ENCODE results near the gene TIMP4.

The TIMP4 gene

GRCh38 chr3:12158387-12159226 lies at the start of gene TIMP4:
TIMP4 (minus strand) TSS chr3:12158912; CDS start chr3:12158840, 72 bp downstream.
- DNase-seq (ENCODE audit: low read depth): peak; percentile 76

GRCh38 chr3:12205171-12205570 lies 46.5 kb upstream of the TIMP4 start:
- DNase-seq (ENCODE audit: low read depth): no peak

GRCh38 chr3:12201813-12202212 lies 43.1 kb upstream of the TIMP4 start:
- DNase-seq (ENCODE audit: low read depth): no peak

GRCh38 chr3:12198301-12198700 lies 39.6 kb upstream of the TIMP4 start:
- peak; percentile 60 for DNase-seq (ENCODE audit: low read depth)

- no peak for DNase-seq (ENCODE audit: low read depth)
These were observed 38.8 kb upstream of the TIMP4 start for GRCh38 chr3:12197475-12197874.

- DNase-seq (ENCODE audit: low read depth): no peak
These were observed 38.0 kb upstream of the TIMP4 start for GRCh38 chr3:12196684-12197083.

GRCh38 chr3:12195231-12195630 lies 36.5 kb upstream of the TIMP4 start:
- no peak for DNase-seq (ENCODE audit: low read depth)

- peak; percentile 85 for DNase-seq (ENCODE audit: low read depth)
These were observed 36.0 kb upstream of the TIMP4 start for GRCh38 chr3:12194669-12195161.

- DNase-seq (ENCODE audit: low read depth): peak; percentile 97
These were observed 35.5 kb upstream of the TIMP4 start for GRCh38 chr3:12194209-12194608.

- peak; percentile 99 for DNase-seq (ENCODE audit: low read depth)
These were observed 34.9 kb upstream of the TIMP4 start for GRCh38 chr3:12193485-12194165.

GRCh38 chr3:12192655-12193484 lies 34.2 kb upstream of the TIMP4 start:
- no peak for DNase-seq (ENCODE audit: low read depth)

- DNase-seq (ENCODE audit: low read depth): no peak
These were observed 33.5 kb upstream of the TIMP4 start for GRCh38 chr3:12192173-12192572.

- no peak for DNase-seq (ENCODE audit: low read depth)
These were observed 32.8 kb upstream of the TIMP4 start for GRCh38 chr3:12191559-12191958.

GRCh38 chr3:12190832-12191231 lies 32.1 kb upstream of the TIMP4 start:
- no peak for DNase-seq (ENCODE audit: low read depth)

- no peak for DNase-seq (ENCODE audit: low read depth)
These were observed 31.6 kb upstream of the TIMP4 start for GRCh38 chr3:12190221-12190807.

- no peak for DNase-seq (ENCODE audit: low read depth)
These were observed 30.1 kb upstream of the TIMP4 start for GRCh38 chr3:12188681-12189287.

- DNase-seq (ENCODE audit: low read depth): no peak
These were observed 29.6 kb upstream of the TIMP4 start for GRCh38 chr3:12188328-12188648.

GRCh38 chr3:12187448-12188327 lies 29.0 kb upstream of the TIMP4 start:
- no peak for DNase-seq (ENCODE audit: low read depth)

GRCh38 chr3:12186515-12187286 lies 28.0 kb upstream of the TIMP4 start:
- DNase-seq (ENCODE audit: low read depth): no peak

GRCh38 chr3:12186046-12186445 lies 27.3 kb upstream of the TIMP4 start:
- no peak for DNase-seq (ENCODE audit: low read depth)

All from fibroblast of the conjunctiva (primary cell).